ENCODE results near the gene MRPS18C.

DNA sequence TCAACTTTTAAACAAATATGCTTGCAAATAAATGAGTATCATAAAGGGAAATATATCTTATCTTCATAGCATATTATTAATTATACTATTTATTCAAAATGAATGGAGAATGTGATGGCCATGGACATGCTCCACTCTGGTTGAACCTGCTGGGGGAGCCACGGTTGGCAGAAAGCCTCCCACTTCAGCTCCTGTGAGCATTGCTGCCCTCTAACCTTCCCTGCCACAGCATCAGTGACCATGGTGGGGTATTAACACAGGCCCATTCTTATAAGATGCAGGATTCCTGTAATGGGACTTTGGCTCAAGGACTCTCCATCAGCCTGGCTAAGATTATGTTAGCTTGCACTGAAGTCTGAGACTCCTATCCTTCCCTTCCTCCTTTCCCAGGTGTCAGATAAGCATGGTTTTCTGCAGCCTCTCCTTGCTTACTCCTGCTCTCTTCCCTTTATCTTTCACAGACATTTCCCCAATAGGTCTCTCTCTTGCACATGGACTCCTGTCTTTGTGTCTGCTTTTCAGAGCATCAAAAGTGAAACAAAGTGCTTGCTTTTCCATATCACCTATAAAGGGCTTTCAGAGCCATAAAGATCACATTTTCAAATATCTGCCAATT is 34.0 kb downstream of the MRPS18C start:
- TF ChIP-seq, protein P1, sequence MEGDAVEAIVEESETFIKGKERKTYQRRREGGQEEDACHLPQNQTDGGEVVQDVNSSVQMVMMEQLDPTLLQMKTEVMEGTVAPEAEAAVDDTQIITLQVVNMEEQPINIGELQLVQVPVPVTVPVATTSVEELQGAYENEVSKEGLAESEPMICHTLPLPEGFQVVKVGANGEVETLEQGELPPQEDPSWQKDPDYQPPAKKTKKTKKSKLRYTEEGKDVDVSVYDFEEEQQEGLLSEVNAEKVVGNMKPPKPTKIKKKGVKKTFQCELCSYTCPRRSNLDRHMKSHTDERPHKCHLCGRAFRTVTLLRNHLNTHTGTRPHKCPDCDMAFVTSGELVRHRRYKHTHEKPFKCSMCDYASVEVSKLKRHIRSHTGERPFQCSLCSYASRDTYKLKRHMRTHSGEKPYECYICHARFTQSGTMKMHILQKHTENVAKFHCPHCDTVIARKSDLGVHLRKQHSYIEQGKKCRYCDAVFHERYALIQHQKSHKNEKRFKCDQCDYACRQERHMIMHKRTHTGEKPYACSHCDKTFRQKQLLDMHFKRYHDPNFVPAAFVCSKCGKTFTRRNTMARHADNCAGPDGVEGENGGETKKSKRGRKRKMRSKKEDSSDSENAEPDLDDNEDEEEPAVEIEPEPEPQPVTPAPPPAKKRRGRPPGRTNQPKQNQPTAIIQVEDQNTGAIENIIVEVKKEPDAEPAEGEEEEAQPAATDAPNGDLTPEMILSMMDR (conservative IDR thresholded peaks at IDR 0.05): no peak
- TF ChIP-seq EZH2 (IDR thresholded peaks at IDR 0.05; ENCODE audit: low read depth): no peak

All from PC-9 (cell line).